Neuronal stem cell (in vitro differentiated cells): Measurements from ENCODE around the gene PDE6G.

Experiments used
- DNase-seq: peaks from one replicate; pipeline ENCODE4 v3.0.0-alpha.2; 2013; ENCODE audit warnings: low spot score
- H2AFZ ChIP-seq: one replicate; pipeline ENCODE4 v1.6.1; 2013; ENCODE audit warnings: mild to moderate bottlenecking, low read length, inconsistent platforms
- H2AK5ac ChIP-seq: 2 replicates; pipeline ENCODE4 v1.6.1; 2013; ENCODE audit warnings: low read depth, mild to moderate bottlenecking, inconsistent platforms, low read length, moderate library complexity, mixed read lengths
- H2BK120ac ChIP-seq: 2 replicates; pipeline ENCODE4 v1.6.1; 2013; ENCODE audit warnings: low read depth, mild to moderate bottlenecking, inconsistent platforms, low read length, moderate library complexity, mixed read lengths
- H2BK12ac ChIP-seq: one replicate; pipeline ENCODE4 v1.6.1; 2013; ENCODE audit warnings: low read length, inconsistent platforms
- H2BK15ac ChIP-seq: 2 replicates; pipeline ENCODE4 v1.6.1; 2013; ENCODE audit warnings: mild to moderate bottlenecking, low read length, inconsistent platforms, mixed read lengths
- H2BK5ac ChIP-seq: one replicate; pipeline ENCODE4 v1.6.1; 2013; ENCODE audit warnings: inconsistent platforms, mild to moderate bottlenecking, low read length, moderate library complexity
- H3K14ac ChIP-seq: one replicate; pipeline ENCODE4 v1.6.1; 2013; ENCODE audit warnings: low read length, inconsistent platforms
- H3K18ac ChIP-seq: 2 replicates; pipeline ENCODE4 v1.6.1; 2013; ENCODE audit warnings: low read length, inconsistent platforms
- H3K23ac ChIP-seq: 2 replicates; pipeline ENCODE4 v1.6.1; 2013; ENCODE audit warnings: low read depth, mild to moderate bottlenecking, mixed read lengths, low read length, inconsistent platforms; ENCODE audit not compliant: poor library complexity
- H3K27ac ChIP-seq: replicated peaks from 3 replicates; pipeline ENCODE4 v1.5.1; 2013; ENCODE audit warnings: low read length, inconsistent platforms
- H3K27me3 ChIP-seq, 3 experiments: 2 replicates each; pipeline ENCODE4 v1.6.1; 2013; ENCODE audit warnings: low read length in 3 of 3, mild to moderate bottlenecking in 2 of 3, inconsistent platforms in 1 of 3, low read depth in 1 of 3, mixed read lengths in 1 of 3, moderate library complexity in 1 of 3; ENCODE audit not compliant: control insufficient read depth in 3 of 3, insufficient read depth in 3 of 3
- H3K36me3 ChIP-seq, 2 donors: replicated peaks in 1 of 2; 2 replicates each; pipeline ENCODE4 v1.6.1; 2013; ENCODE audit warnings: low read length in 2 of 2; ENCODE audit not compliant: control insufficient read depth in 2 of 2, insufficient read depth in 2 of 2
- H3K4ac ChIP-seq: 2 replicates; pipeline ENCODE4 v1.6.1; 2013; ENCODE audit warnings: inconsistent platforms, mild to moderate bottlenecking, low read length, moderate library complexity
- H3K4me1 ChIP-seq, 2 donors: 1 replicate in 1 of 2; 2 replicates in 1 of 2; pipeline ENCODE4 v1.6.1; 2013; ENCODE audit warnings: low read length in 2 of 2, low read depth in 1 of 2; ENCODE audit not compliant: control insufficient read depth in 2 of 2, insufficient read depth in 1 of 2
- H3K4me2 ChIP-seq: one replicate; pipeline ENCODE4 v1.6.1; 2013; ENCODE audit warnings: mild to moderate bottlenecking, low read length, inconsistent platforms; ENCODE audit not compliant: insufficient read depth, poor library complexity, severe bottlenecking
- H3K4me3 ChIP-seq, 2 donors: 2 replicates each; pipeline ENCODE4 v1.5.1; 2013; ENCODE audit warnings: low read length in 2 of 2, mild to moderate bottlenecking in 2 of 2, inconsistent platforms in 1 of 2, moderate library complexity in 1 of 2
- H3K79me1 ChIP-seq: one replicate; pipeline ENCODE4 v1.6.1; 2013; ENCODE audit warnings: low read depth, mild to moderate bottlenecking, inconsistent platforms, low read length, moderate library complexity
- H3K9ac ChIP-seq: one replicate; pipeline ENCODE4 v1.6.1; 2013; ENCODE audit warnings: mild to moderate bottlenecking, low read depth, low read length, inconsistent platforms; ENCODE audit not compliant: poor library complexity
- H3K9me3 ChIP-seq, 2 donors: replicated peaks in 1 of 2; 2 replicates each; pipeline versions ENCODE3 to v1.6.1; 2013; ENCODE audit warnings: low read length in 2 of 2, mild to moderate bottlenecking in 2 of 2, inconsistent platforms in 1 of 2, low read depth in 1 of 2, mixed read lengths in 1 of 2, moderate library complexity in 1 of 2; ENCODE audit not compliant: control insufficient read depth in 2 of 2, insufficient read depth in 1 of 2
- H4K8ac ChIP-seq: one replicate; pipeline ENCODE4 v1.6.1; 2013; ENCODE audit warnings: low read depth, mild to moderate bottlenecking, inconsistent platforms, low read length, moderate library complexity
- H4K91ac ChIP-seq: one replicate; pipeline ENCODE4 v1.6.1; 2013; ENCODE audit warnings: low read length, low read depth, mild to moderate bottlenecking, inconsistent platforms; ENCODE audit not compliant: poor library complexity
- WGBS, 2 donors: extraction: QIAGEN DNeasy Blood & Tissue Kit; methylation state at CpG; one replicate each; pipeline ENCODE4 v1.1.7; 2013; ENCODE audit warnings: missing lambda C conversion rate in 2 of 2, mixed read lengths in 1 of 2; ENCODE audit not compliant: insufficient read length in 2 of 2, insufficient replicate concordance in 1 of 2; ENCODE audit errors: extremely low coverage in 2 of 2; 5-methylcytosine and 5-hydroxymethylcytosine counted together

The PDE6G gene

GRCh38 chr17:81651692-81652091 lies 4.7 kb downstream of the PDE6G start:
- peak overlapping the region; percentile 53 for H4K91ac ChIP-seq
- no peak overlapping the region for H2BK15ac ChIP-seq
- H3K18ac ChIP-seq, result no peak overlapping the region
- peak overlapping the region in 1 of 2 donors; percentile 1 for H3K4me3 ChIP-seq
- no peak overlapping the region for H3K4ac ChIP-seq
- no peak overlapping the region for H3K27ac ChIP-seq
- H3K9me3 ChIP-seq, result peaks cover 10 to 11% of the 10 kb centered on the region in 2 donors
- H3K4me2 ChIP-seq, result no peak overlapping the region
- H2AFZ ChIP-seq, result no peak overlapping the region
- WGBS, 2 donors, result no CpG with 5 or more reads among the region's 10 CpGs
- peak overlapping the region; percentile 73 for H3K23ac ChIP-seq
- H3K14ac ChIP-seq, result no peak overlapping the region
- peak overlapping the region; percentile 58 for H2BK12ac ChIP-seq
- peaks cover 4% of the 10 kb centered on the region for H3K79me1 ChIP-seq
- H3K27me3 ChIP-seq, result peaks cover 14 to 30% (median 22%) of the 10 kb centered on the region in 3 experiments
- peak overlapping the region; percentile 77 for H3K9ac ChIP-seq
- DNase-seq, result no peak
- no peaks in the 10 kb centered on the region for H3K36me3 ChIP-seq
- no peak overlapping the region for H2BK120ac ChIP-seq
- H2AK5ac ChIP-seq, result peak overlapping the region; percentile 87
- H3K4me1 ChIP-seq, result peaks cover 7 to 9% of the 10 kb centered on the region in 2 donors
- H4K8ac ChIP-seq, result no peak overlapping the region
- peak overlapping the region; percentile 75 for H2BK5ac ChIP-seq

DNA sequence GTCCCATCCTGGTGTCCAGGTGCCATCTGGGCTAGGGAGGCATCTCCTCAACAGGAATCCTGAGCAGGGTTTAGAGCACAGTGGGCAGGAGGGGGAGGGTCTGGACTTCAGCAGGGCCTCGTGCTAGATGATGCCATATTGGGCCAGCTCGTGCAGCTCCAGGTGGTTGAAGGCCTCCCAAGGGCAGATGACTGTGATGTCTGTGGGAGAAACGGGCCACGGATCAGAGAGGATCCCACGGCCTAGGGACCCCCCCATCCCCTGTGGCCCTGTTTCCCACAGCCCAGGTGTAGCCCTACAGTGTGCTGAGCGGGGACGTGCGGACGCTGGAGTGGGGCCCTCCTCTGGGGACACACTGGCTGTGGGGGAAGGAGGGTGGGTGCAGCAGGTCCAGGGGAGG lies 5.4 kb downstream of the PDE6G start:
- no peak overlapping the region for H3K14ac ChIP-seq
- no peak overlapping the region for H3K27ac ChIP-seq
- peaks cover 4% of the 10 kb centered on the region for H3K79me1 ChIP-seq
- no peak overlapping the region for H4K91ac ChIP-seq
- no CpG with 5 or more reads among the region's 9 CpGs for WGBS, 2 donors
- no peak overlapping the region for H3K4me2 ChIP-seq
- H2BK15ac ChIP-seq, result no peak overlapping the region
- no peak overlapping the region for H2AFZ ChIP-seq
- H3K9me3 ChIP-seq, result peaks cover 10 to 11% of the 10 kb centered on the region in 2 donors
- H2BK120ac ChIP-seq, result no peak overlapping the region
- H3K4ac ChIP-seq, result no peak overlapping the region
- peak overlapping the region; percentile 87 for H2AK5ac ChIP-seq
- H3K18ac ChIP-seq, result no peak overlapping the region
- H2BK12ac ChIP-seq, result no peak overlapping the region
- no peak for DNase-seq
- H3K4me1 ChIP-seq, result peaks cover 7 to 9% of the 10 kb centered on the region in 2 donors
- H4K8ac ChIP-seq, result no peak overlapping the region
- H3K23ac ChIP-seq, result peak overlapping the region; percentile 59
- H3K36me3 ChIP-seq, result no peaks in the 10 kb centered on the region
- peak overlapping the region; percentile 7 for H2BK5ac ChIP-seq
- H3K27me3 ChIP-seq, result peaks cover 14 to 30% (median 22%) of the 10 kb centered on the region in 3 experiments
- no peak overlapping the region for H3K4me3 ChIP-seq
- no peak overlapping the region for H3K9ac ChIP-seq

DNA sequence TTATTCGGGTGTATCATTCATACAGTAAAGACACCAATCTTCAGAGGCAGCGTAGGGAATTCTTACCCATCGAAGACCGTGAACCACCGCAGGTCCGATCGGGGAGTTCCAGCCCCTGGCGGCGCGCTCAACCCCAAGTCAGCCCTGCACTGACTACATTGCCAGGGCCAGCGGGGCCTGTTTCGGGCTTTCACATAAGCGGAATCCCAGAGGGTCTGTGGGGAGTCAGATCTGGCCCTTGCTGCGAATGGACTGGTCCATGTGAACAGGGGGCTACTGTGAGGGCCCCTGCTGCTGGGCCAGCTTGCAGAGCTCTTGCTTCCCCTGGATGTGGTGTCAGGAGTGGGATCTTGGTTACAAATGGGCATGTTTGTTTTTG lies 7.6 kb downstream of the PDE6G start:
- Histone ChIP-seq H3K36me3 (peaks cover 0 to 3% of the 10 kb centered on the region in 2 donors), H2AFZ (no peak overlapping the region), H3K14ac (no peak overlapping the region), H4K91ac (no peak overlapping the region), H2BK12ac (no peak overlapping the region), H3K9ac (no peak overlapping the region), H3K4me1 (peaks cover 7 to 9% of the 10 kb centered on the region in 2 donors), H3K9me3 (peaks cover 11 to 12% of the 10 kb centered on the region in 2 donors), H3K27ac (no peak overlapping the region), H3K4me2 (no peak overlapping the region), H2AK5ac (peak overlapping the region; percentile 28), H3K4me3 (no peak overlapping the region), H3K23ac (no peak overlapping the region), H3K18ac (no peak overlapping the region), H2BK15ac (peak overlapping the region; percentile 85), H3K4ac (no peak overlapping the region), H3K27me3 (peaks cover 14 to 30% (median 22%) of the 10 kb centered on the region in 3 experiments), H2BK5ac (no peak overlapping the region), H4K8ac (no peak overlapping the region), H3K79me1 (peaks cover 4% of the 10 kb centered on the region), H2BK120ac (no peak overlapping the region)
- DNase-seq, result no peak
- no CpG with 5 or more reads among the region's 14 CpGs for WGBS, 2 donors

DNA sequence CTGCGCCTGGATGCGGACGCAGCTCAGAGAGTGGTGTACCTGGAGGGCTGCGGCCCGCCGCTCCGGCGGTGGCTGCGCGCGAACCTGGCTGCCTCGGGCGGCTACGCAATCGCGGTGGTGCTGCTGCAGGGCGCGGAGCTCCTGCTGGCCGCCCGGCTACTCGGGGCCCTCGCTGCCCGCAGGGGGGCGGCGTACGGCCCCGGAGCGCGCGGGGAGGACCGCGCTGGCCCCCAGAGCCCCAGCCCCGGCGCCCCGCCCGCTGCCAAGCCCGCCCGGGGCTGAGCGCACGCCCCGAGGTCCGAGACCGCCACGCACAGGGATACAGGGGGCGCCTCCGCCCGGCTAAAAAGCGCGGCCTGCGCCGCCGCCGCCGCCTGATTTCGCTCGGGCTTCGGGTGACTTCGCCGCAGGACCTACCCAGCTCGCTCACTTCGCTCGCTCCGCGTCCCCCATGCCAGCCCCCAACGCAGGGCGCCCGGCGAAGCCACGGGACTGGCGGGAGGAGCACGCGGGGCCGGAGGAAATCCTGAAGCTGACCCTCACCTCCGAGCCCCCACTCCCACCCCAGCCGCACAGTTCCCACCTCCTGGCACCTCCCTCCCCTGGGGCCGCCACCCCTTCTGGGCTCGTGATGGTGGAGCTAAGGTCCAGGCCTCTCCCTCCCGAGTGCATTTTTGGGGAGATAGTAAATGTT lies 8.2 kb downstream of the PDE6G start:
- Histone ChIP-seq H3K4me1 (peaks cover 5 to 6% of the 10 kb centered on the region in 2 donors), H3K9me3 (peaks cover 11 to 12% of the 10 kb centered on the region in 2 donors), H3K14ac (peak overlapping the region; percentile 82), H2AK5ac (no peak overlapping the region), H2BK15ac (peak overlapping the region; percentile 85), H2BK120ac (peak overlapping the region; percentile 81), H2BK12ac (no peak overlapping the region), H3K79me1 (peaks cover 4% of the 10 kb centered on the region), H4K8ac (peak overlapping the region; percentile 82), H3K9ac (peak overlapping the region; percentile 15), H4K91ac (no peak overlapping the region), H3K23ac (peak overlapping the region; percentile 43), H3K4me2 (peak overlapping the region; percentile 69), H3K27me3 (peaks cover 14 to 30% (median 22%) of the 10 kb centered on the region in 3 experiments), H2BK5ac (no peak overlapping the region), H3K18ac (peak overlapping the region; percentile 85), H3K36me3 (peaks cover 0 to 3% of the 10 kb centered on the region in 2 donors), H2AFZ (peak overlapping the region; percentile 45), H3K4ac (no peak overlapping the region), H3K27ac (no peak overlapping the region), H3K4me3 (peak overlapping the region in 1 of 2 donors; percentile 46)
- WGBS, 2 donors, result no CpG with 5 or more reads among the region's 78 CpGs
- DNase-seq, result no peak
